Measurements from ENCODE around the gene GTF2IRD1. TPM values are rescaled to one million over a fixed set of nuclear protein-coding genes. Genes with fewer than 3 reads are reported as not detected.
A peak's percentile ranks its signal among the peaks of the same experiment; 100 is the strongest.

GTF2IRD1 gene
- total RNA-seq, 4 donors from 2014 or later = 28.1 to 41.1 (median 31.0) TPM

DNA sequence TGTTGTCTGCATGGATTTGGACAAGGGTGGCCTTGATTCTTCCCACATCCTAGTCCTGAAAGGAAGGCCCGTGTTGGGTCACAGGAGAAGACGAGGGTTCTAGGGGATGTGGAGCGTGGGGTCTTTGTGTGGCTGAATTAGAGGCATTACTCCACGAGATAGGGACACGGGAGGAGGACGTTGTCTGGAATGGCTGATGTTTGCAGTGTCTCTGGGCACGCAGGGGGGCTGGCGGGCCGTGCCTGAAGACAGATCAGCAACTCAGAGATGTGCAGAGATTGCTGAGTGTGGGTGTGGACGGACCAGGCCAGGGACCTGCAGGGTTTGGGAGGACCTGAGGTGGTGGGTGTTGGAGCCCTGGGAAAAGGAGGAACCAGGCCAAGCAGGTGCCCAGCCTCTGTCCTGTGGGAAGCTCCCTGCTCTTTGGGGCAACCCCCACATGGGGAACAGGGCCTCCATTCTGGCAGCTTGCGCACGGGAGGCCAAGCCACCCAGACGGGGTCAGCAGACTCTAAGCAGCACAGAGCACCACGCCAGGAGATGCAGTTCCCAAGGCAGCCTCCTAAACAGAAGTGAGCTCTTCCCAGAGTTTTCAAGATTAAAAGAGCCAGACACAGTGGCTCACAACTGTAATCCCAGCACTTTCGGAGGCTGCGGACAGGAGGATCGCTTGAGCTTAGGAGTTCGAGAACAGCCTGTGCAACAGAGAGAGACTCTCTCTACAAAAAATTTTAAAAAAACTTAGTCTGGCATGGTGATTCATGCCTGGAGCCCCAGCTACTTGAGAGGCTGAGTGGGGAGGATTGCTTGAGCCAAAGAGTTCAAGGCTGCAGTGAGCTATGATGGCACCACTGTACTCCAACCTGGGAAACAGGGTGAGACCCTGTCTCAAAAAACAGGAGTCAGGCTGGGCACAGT, 132.8 kb downstream of the GTF2IRD1 start:
- Histone ChIP-seq H3K4me3 (replicated peaks in 1 of 3) (no peak overlapping the region), H3K36me3 (peaks cover 0 to 1% of the 10 kb centered on the region in 2 donors), H3K27ac (peak overlapping the region; percentile 89 to 95 (median 91)), H3K9me3 (no peaks in the 10 kb centered on the region), H3K4me1 (peaks cover 38 to 50% of the 10 kb centered on the region in 2 donors), H3K27me3 (no peaks in the 10 kb centered on the region)
- intact Hi-C loops (cut with DNase I) = loop anchor here (5.0 kb wide), 1 partner anchor 36 kb away; no protein-coding TSS in a partner anchor
- TF ChIP-seq, protein P1, sequence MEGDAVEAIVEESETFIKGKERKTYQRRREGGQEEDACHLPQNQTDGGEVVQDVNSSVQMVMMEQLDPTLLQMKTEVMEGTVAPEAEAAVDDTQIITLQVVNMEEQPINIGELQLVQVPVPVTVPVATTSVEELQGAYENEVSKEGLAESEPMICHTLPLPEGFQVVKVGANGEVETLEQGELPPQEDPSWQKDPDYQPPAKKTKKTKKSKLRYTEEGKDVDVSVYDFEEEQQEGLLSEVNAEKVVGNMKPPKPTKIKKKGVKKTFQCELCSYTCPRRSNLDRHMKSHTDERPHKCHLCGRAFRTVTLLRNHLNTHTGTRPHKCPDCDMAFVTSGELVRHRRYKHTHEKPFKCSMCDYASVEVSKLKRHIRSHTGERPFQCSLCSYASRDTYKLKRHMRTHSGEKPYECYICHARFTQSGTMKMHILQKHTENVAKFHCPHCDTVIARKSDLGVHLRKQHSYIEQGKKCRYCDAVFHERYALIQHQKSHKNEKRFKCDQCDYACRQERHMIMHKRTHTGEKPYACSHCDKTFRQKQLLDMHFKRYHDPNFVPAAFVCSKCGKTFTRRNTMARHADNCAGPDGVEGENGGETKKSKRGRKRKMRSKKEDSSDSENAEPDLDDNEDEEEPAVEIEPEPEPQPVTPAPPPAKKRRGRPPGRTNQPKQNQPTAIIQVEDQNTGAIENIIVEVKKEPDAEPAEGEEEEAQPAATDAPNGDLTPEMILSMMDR (IDR thresholded peaks at IDR 0.05) = no peak
- TF ChIP-seq POLR2A (IDR thresholded peaks at IDR 0.05) = no peak
- 79 to 85% methylated on average over 16 to 18 of the region's 18 CpGs for WGBS, 2 donors
- DNase-seq = no peak

GRCh38 chr7:74587435-74588126, 133.9 kb downstream of the GTF2IRD1 start:
- no peaks in the 10 kb centered on the region for H3K9me3 ChIP-seq
- 13 to 15% methylated on average over 10 to 13 of the region's 13 CpGs for WGBS, 2 donors
- H3K4me3 ChIP-seq (replicated peaks in 1 of 3) = no peak overlapping the region
- TF ChIP-seq, protein P1 (IDR thresholded peaks at IDR 0.05) = peak in 2 of 6 experiments; percentile 6 to 31
- peak in 1 of 2 donors; percentile 12 for TF ChIP-seq POLR2A (IDR thresholded peaks at IDR 0.05)
- H3K27me3 ChIP-seq = no peaks in the 10 kb centered on the region
- H3K4me1 ChIP-seq = peaks cover 35 to 43% of the 10 kb centered on the region in 2 donors
- H3K27ac ChIP-seq = peak overlapping the region; percentile 89 to 95 (median 91)
- DNase-seq = peak; percentile 99
- H3K36me3 ChIP-seq = peaks cover 0 to 4% of the 10 kb centered on the region in 2 donors
- intact Hi-C loops (cut with DNase I) = loop anchor here (5.0 kb wide), 1 partner anchor 35 kb away; no protein-coding TSS in a partner anchor

GRCh38 chr7:74590813-74591212, 137.1 kb downstream of the GTF2IRD1 start:
- intact Hi-C loops (cut with DNase I) = no loop called here
- Histone ChIP-seq H3K27me3 (no peaks in the 10 kb centered on the region), H3K9me3 (no peaks in the 10 kb centered on the region), H3K4me3 (replicated peaks in 1 of 3) (no peak overlapping the region), H3K36me3 (peaks cover 7 to 16% of the 10 kb centered on the region in 2 donors), H3K4me1 (peaks cover 29 to 36% of the 10 kb centered on the region in 2 donors), H3K27ac (peak overlapping the region in 2 of 3 donors; percentile 30 to 89)
- WGBS, 2 donors = 93 to 97% methylated on average over 14 of the region's 16 CpGs
- TF ChIP-seq, protein P1 (IDR thresholded peaks at IDR 0.05) = no peak
- no peak for TF ChIP-seq POLR2A (IDR thresholded peaks at IDR 0.05)
- no peak for DNase-seq

GRCh38 chr7:74598558-74598957, 144.9 kb downstream of the GTF2IRD1 start:
- H3K27ac ChIP-seq = peak overlapping the region in 2 of 3 donors; percentile 36 to 42
- TF ChIP-seq, protein P1 (IDR thresholded peaks at IDR 0.05) = no peak
- no peak for TF ChIP-seq POLR2A (IDR thresholded peaks at IDR 0.05)
- intact Hi-C loops (cut with DNase I) = no loop called here
- peak in 1 of 2 donors; percentile 34 for DNase-seq
- H3K4me1 ChIP-seq = no peaks in the 10 kb centered on the region
- H3K9me3 ChIP-seq = no peaks in the 10 kb centered on the region
- H3K27me3 ChIP-seq = no peaks in the 10 kb centered on the region
- H3K36me3 ChIP-seq = peaks cover 10 to 18% of the 10 kb centered on the region in 2 donors
- 82 to 94% methylated on average over 1 of the region's 1 CpG for WGBS, 2 donors
- H3K4me3 ChIP-seq (replicated peaks in 1 of 3) = no peak overlapping the region
